Lower leg skin (tissue), 4 donors: ENCODE results near the gene NT5C1B. TPM values are rescaled to one million over a fixed set of nuclear protein-coding genes. Genes with fewer than 3 reads are reported as not detected.

Experiments used
- DNase-seq, 2 donors: peaks; one replicate each; pipeline ENCODE4 v3.0.0-alpha.2; 2019; ENCODE audit warnings: low spot score in 2 of 2
- H3K4me3 ChIP-seq: fragments of 200-600 bp; sonication (generic); 2 replicates; pipeline ENCODE4 v1.5.1; 2017; ENCODE audit warnings: mild to moderate bottlenecking, low read depth; ENCODE audit not compliant: poor library complexity, severe bottlenecking
- CTCF ChIP-seq, 3 donors: fragments of 450-650 bp; IDR thresholded peaks; one replicate each; pipeline ENCODE4 v1.5.1; 2016; ENCODE audit warnings: antibody characterized with exemption in 3 of 3, mild to moderate bottlenecking in 3 of 3, moderate library complexity in 2 of 3
- POLR2A ChIP-seq, 2 donors: fragments of 450-650 bp; IDR thresholded peaks; one replicate each; pipeline ENCODE4 v1.6.1; 2016 to 2017; ENCODE audit warnings: antibody characterized with exemption in 2 of 2, mild to moderate bottlenecking in 1 of 2, moderate library complexity in 1 of 2
- WGBS, 2 donors: methylation state at CpG; one replicate each; pipeline ENCODE4 v1.1.5; 2018; 5-methylcytosine and 5-hydroxymethylcytosine counted together
- intact Hi-C: fragments of 100-400 bp; cut with DNase I; formaldehyde crosslinking; loops from one replicate; pipeline ENCODE4 v1.15.0; 2023; ENCODE audit warnings: low total_unique reads
- total RNA-seq, 4 donors: library from RNA; depleted of rRNA; stranded (reverse); fragments of >200 nt; gene quantifications; one replicate each; pipeline ENCODE4 v1.1.0, GENCODE V29; 2016

NT5C1B gene
- total RNA-seq, 4 donors from 2014 or later, result not detected

GRCh38 chr2:18520451-18521425, 68.6 kb downstream of the NT5C1B start:
- TF ChIP-seq CTCF (IDR thresholded peaks at IDR 0.05) (peak in 1 of 3 donors; percentile 77), POLR2A (IDR thresholded peaks at IDR 0.05) (no peak)
- 34% methylated on average over 16 of the region's 16 CpGs for WGBS, 2 donors
- DNase-seq, result peak; percentile 81 to 98
- no peak overlapping the region for H3K4me3 ChIP-seq
- intact Hi-C loops, result loop anchor here (5.0 to 10.0 kb wide), 3 partner anchors 224 to 1342 kb away; no protein-coding TSS in a partner anchor

- no peak for DNase-seq
- no peak for TF ChIP-seq POLR2A (IDR thresholded peaks at IDR 0.05)
- no peak for TF ChIP-seq CTCF (IDR thresholded peaks at IDR 0.05)
- intact Hi-C loops, result loop anchor here (5.0 to 10.0 kb wide), 3 partner anchors 225 to 1342 kb away; no protein-coding TSS in a partner anchor
- 43 to 45% methylated on average over 7 of the region's 7 CpGs for WGBS, 2 donors
- no peak overlapping the region for H3K4me3 ChIP-seq
Observed at GRCh38 chr2:18519914-18520450, 69.4 kb downstream of the NT5C1B start.

GRCh38 chr2:18518116-18519111, 71.0 kb downstream of the NT5C1B start:
- TF ChIP-seq POLR2A (IDR thresholded peaks at IDR 0.05) (no peak), CTCF (IDR thresholded peaks at IDR 0.05) (no peak)
- H3K4me3 ChIP-seq, result no peak overlapping the region
- intact Hi-C loops, result no loop called here
- 75 to 79% methylated on average over 11 of the region's 11 CpGs for WGBS, 2 donors
- no peak for DNase-seq

- no peak for DNase-seq
- no peak overlapping the region for H3K4me3 ChIP-seq
- intact Hi-C loops, result no loop called here
- WGBS, 2 donors, result 80 to 88% methylated on average over 1 of the region's 1 CpG
- TF ChIP-seq POLR2A (IDR thresholded peaks at IDR 0.05) (no peak), CTCF (IDR thresholded peaks at IDR 0.05) (no peak)
Observed at GRCh38 chr2:18517386-18517785, 72.0 kb downstream of the NT5C1B start.

GRCh38 chr2:18516112-18516511, 73.3 kb downstream of the NT5C1B start:
- TF ChIP-seq POLR2A (IDR thresholded peaks at IDR 0.05) (no peak), CTCF (IDR thresholded peaks at IDR 0.05) (no peak)
- intact Hi-C loops, result no loop called here
- 67 to 73% methylated on average over 11 of the region's 11 CpGs for WGBS, 2 donors
- no peak overlapping the region for H3K4me3 ChIP-seq
- DNase-seq, result no peak
